GM12878 (cell line): ENCODE results near the gene UQCC2. TPM values are rescaled to one million over a fixed set of nuclear protein-coding genes. Genes with fewer than 3 reads are reported as not detected.

ENCODE experiments used
- ATAC-seq: fragments of 200-7000 bp; cut with Tn5 transposase; 3 replicates; pipeline ENCODE4 v1.9.1; 2020; ENCODE audit warnings: mild to moderate bottlenecking, moderate library complexity
- BruUV-seq: library from RNA; stranded (reverse); fragments of 400-500 nt; replicated peaks from 2 replicates; lab custom pipeline; 2021; lab: Mats Ljungman, UMichigan
- CTCF ChIA-PET: fragments of 300-600 bp; sonication (Branson Sonifier 250); formaldehyde crosslinking; extraction: SDS; loops from one replicate; lab custom pipeline; 2021; ENCODE audit warnings: inconsistent platforms; lab: Yijun Ruan, JAX
- POLR2A ChIA-PET: fragments of 350-600 bp; formaldehyde crosslinking; extraction: SDS; loops from one replicate; lab custom pipeline; 2021; ENCODE audit warnings: inconsistent platforms; lab: Charles Lee
- RAD21 ChIA-PET: fragments of 300-600 bp; sonication (Branson Sonifier 250); formaldehyde crosslinking; loops from one replicate; lab custom pipeline; 2023; ENCODE audit warnings: antibody characterized with exemption; ENCODE audit not compliant: unreplicated experiment; lab: Charles Lee
- SMC1A ChIA-PET: fragments of 300-600 bp; sonication (Branson Sonifier 250); formaldehyde crosslinking; loops from one replicate; lab custom pipeline; 2023; ENCODE audit not compliant: unreplicated experiment, uncharacterized antibody; lab: Charles Lee
- DNase-seq: peaks from one replicate; pipeline ENCODE4 v3.0.0-alpha.2; 2011; ENCODE audit warnings: low read depth, low spot score
- FAIRE-seq: peaks from 3 replicates; lab custom pipeline; 2011; peaks lifted over from hg19 to GRCh38; lab: Jason Lieb, UNC
- H2AFZ ChIP-seq: 2 replicates; pipeline ENCODE4 v1.6.0; 2011; ENCODE audit warnings: low read depth, low read length, control low read depth; ENCODE audit not compliant: control insufficient read depth
- H3K27ac ChIP-seq: 2 replicates; pipeline ENCODE4 v1.5.1; 2011; ENCODE audit warnings: control low read depth; ENCODE audit not compliant: control insufficient read depth, insufficient read depth
- H3K27me3 ChIP-seq, 2 experiments: replicated peaks in 1 of 2; 2 replicates each; pipeline versions ENCODE4 v1.6.0 to v1.6.1; 2011; ENCODE audit warnings: low read length in 1 of 2; ENCODE audit not compliant: control insufficient read depth in 2 of 2, insufficient read depth in 2 of 2
- H3K36me3 ChIP-seq, 2 experiments: 2 replicates each; pipeline ENCODE4 v1.5.1; 2011; ENCODE audit warnings: low read length in 1 of 2; ENCODE audit not compliant: control insufficient read depth in 2 of 2, insufficient read depth in 2 of 2
- H3K4me1 ChIP-seq: 2 replicates; pipeline ENCODE4 v1.6.1; 2011; ENCODE audit warnings: mild to moderate bottlenecking, low read length, moderate library complexity, mixed read lengths; ENCODE audit not compliant: control insufficient read depth, insufficient read depth
- H3K4me2 ChIP-seq: 2 replicates; pipeline ENCODE4 v1.6.0; 2011; ENCODE audit warnings: control low read depth; ENCODE audit not compliant: control insufficient read depth, insufficient read depth
- H3K4me3 ChIP-seq: fragments of 200-600 bp; sonication (generic); 2 replicates; pipeline ENCODE4 v1.5.1; 2016
- H3K79me2 ChIP-seq: 2 replicates; pipeline ENCODE4 v1.6.0; 2011; ENCODE audit warnings: low read length; ENCODE audit not compliant: control insufficient read depth, insufficient read depth
- H3K9ac ChIP-seq: 2 replicates; pipeline ENCODE4 v1.8.0; 2011; ENCODE audit warnings: low read length, control low read depth, mixed read lengths; ENCODE audit not compliant: control insufficient read depth, insufficient read depth
- H3K9me3 ChIP-seq: replicated peaks from 3 replicates; pipeline ENCODE4 v1.5.1; 2011; ENCODE audit warnings: mild to moderate bottlenecking, low read length; ENCODE audit not compliant: control insufficient read depth, insufficient read depth
- H4K20me1 ChIP-seq: 2 replicates; pipeline ENCODE4 v1.6.0; 2011; ENCODE audit not compliant: control insufficient read depth, insufficient read depth
- FOS ChIP-seq: IDR thresholded peaks from 3 replicates; pipeline ENCODE4 v1.6.1; 2011; ENCODE audit warnings: borderline replicate concordance; ENCODE audit not compliant: insufficient read length; ENCODE audit errors: extremely low read depth
- POLR2A ChIP-seq: IDR thresholded peaks from 2 replicates; pipeline ENCODE4 v1.6.1; 2011; ENCODE audit warnings: low read depth, mild to moderate bottlenecking, low read length
- ZNF207 ChIP-seq: fragments of 450-650 bp; IDR thresholded peaks from 2 replicates; pipeline ENCODE4 v1.6.1; 2014; ENCODE audit warnings: antibody characterized with exemption, mild to moderate bottlenecking, borderline replicate concordance
- WGBS: methylation state at CpG from one replicate; pipeline ENCODE4 v1.1.6; 2016; ENCODE audit warnings: low lambda C conversion rate; ENCODE audit not compliant: insufficient replicate concordance, insufficient coverage; ENCODE audit errors: missing lambda C conversion rate; 5-methylcytosine and 5-hydroxymethylcytosine counted together
- in situ Hi-C: fragments of 300-500 bp; cut with MboI; formaldehyde crosslinking; loops from 9 replicates; pipeline ENCODE4 v1.14.3; 2018; ENCODE audit warnings: mixed read lengths
- intact Hi-C: fragments of 100-400 bp; cut with micrococcal nuclease; formaldehyde crosslinking; loops from one replicate; pipeline ENCODE4 v1.14.2; 2022; ENCODE audit not compliant: unreplicated experiment
- polyA plus RNA-seq, 11 experiments: library from polyadenylated mRNA; depleted of rRNA in 4 of 11; unstranded in 6 of 11; stranded (reverse) in 5 of 11; fragments of >200 nt; fragmentation: Nextera tagmentation in 4 of 11; fragmentation: Illumina TruSeq in 1 of 11; extraction: Ambion mirVana in 4 of 11; extraction: Trizol in 1 of 11; gene quantifications; 1 replicate in 1 of 11; 2 replicates in 10 of 11; pipeline versions ENCODE4 v1.2.1 to v1.2.3, GENCODE V29; 2011 to 2016; ENCODE audit warnings: inconsistent platforms in 2 of 11, missing spikeins in 2 of 11, low read depth in 1 of 11
- total RNA-seq, 4 experiments: library from RNA; depleted of rRNA in 3 of 4; stranded (reverse); fragments of >200 nt in 3 of 4; fragmentation: Illumina TruSeq in 1 of 4; extraction: Trizol in 1 of 4; gene quantifications; 2 replicates each; pipeline versions ENCODE4 v1.2.1 to v1.2.3, GENCODE V29; 2013 to 2021
- TF ChIP-seq, protein P1 (sequence below): IDR thresholded peaks from 2 replicates; pipeline ENCODE4 v1.6.1; 2011; ENCODE audit warnings: borderline replicate concordance, low read depth, mild to moderate bottlenecking, moderate library complexity, low read length; ENCODE audit not compliant: insufficient read depth, poor library complexity, severe bottlenecking
- TF ChIP-seq, protein P2 (sequence below): fragments of 450-650 bp; conservative IDR thresholded peaks from 2 replicates; pipeline ENCODE4 v1.6.1; 2017; ENCODE audit warnings: mild to moderate bottlenecking, moderate library complexity
- TF ChIP-seq, protein P3 (sequence below): fragments of 450-650 bp; formaldehyde crosslinking; IDR thresholded peaks from 2 replicates; pipeline ENCODE4 v1.4.0; 2020; ENCODE audit warnings: mild to moderate bottlenecking, moderate library complexity

Gene UQCC2
- total and polyA plus RNA-seq, 10 of the 15 experiments (the other 5 are each of a cell fraction or from before 2014, with no cell fraction given) = 40.6 to 478 (median 71.2) TPM

DNA sequence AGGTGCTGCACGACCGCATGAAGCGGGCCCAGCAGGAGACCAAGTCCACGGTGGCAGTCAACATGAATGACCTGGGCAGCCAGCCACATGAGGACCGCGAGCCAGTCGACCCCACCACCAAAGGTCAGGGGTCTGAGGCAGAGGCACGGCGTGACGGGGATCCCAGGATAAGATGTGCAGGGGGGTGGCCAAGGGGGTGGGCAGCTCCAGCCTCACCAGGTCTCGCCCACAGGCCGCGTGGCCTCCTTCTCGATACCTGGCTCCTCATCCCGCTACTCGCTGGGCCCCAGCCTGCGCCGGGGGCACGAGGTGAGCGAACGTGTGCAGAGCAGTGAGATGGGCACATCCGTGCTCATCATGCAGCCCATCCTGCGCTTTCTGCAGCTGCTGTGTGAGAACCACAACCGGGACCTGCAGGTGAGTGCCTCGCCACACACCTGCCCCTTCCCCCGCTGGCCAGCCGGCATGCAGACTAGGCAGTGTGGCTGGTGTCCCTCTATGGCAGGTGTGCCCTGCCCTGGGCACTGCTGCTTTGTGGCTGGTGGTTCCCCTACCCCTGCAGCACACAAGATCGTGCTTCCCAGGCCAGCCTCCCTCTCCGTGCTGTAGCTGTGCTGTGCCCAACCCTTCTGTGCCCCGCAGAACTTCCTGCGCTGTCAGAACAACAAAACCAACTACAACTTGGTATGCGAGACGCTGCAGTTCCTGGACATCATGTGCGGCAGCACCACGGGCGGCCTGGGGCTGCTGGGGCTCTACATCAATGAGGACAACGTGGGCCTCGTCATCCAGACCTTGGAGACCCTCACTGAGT lies 25.9 kb downstream of the UQCC2 start:
- no peaks in the 10 kb centered on the region for H3K27me3 ChIP-seq
- H3K4me2 ChIP-seq = no peak overlapping the region
- DNase-seq (no peak), ATAC-seq (no peak), FAIRE-seq (no peak)
- H3K27ac ChIP-seq = no peak overlapping the region
- H3K4me3 ChIP-seq = no peak overlapping the region
- TSS peak; percentile 49 for BruUV-seq
- H4K20me1 ChIP-seq = no peaks in the 10 kb centered on the region
- RAD21 ChIA-PET = no interaction called here
- SMC1A ChIA-PET = interaction anchor here (1.0 kb wide), 1 partner anchor 58 kb away, joined by 3 read pairs; no protein-coding TSS in a partner anchor
- H3K36me3 ChIP-seq = peaks cover 7 to 49% of the 10 kb centered on the region in 2 experiments; a peak in 3 of 4 replicates
- in situ Hi-C loops = no loop called here
- H3K9ac ChIP-seq = no peak overlapping the region
- H3K4me1 ChIP-seq = no peaks in the 10 kb centered on the region
- 94% methylated on average over 37 of the region's 38 CpGs for WGBS
- H2AFZ ChIP-seq = no peak overlapping the region
- intact Hi-C loops = no loop called here
- TF ChIP-seq, protein P1, sequence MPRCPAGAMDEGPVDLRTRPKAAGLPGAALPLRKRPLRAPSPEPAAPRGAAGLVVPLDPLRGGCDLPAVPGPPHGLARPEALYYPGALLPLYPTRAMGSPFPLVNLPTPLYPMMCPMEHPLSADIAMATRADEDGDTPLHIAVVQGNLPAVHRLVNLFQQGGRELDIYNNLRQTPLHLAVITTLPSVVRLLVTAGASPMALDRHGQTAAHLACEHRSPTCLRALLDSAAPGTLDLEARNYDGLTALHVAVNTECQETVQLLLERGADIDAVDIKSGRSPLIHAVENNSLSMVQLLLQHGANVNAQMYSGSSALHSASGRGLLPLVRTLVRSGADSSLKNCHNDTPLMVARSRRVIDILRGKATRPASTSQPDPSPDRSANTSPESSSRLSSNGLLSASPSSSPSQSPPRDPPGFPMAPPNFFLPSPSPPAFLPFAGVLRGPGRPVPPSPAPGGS = peak; percentile 51
- TF ChIP-seq ZNF207 (no peak), POLR2A (peak; percentile 35; the same call in 1 of the 2 replicates)
- POLR2A ChIA-PET = no interaction called here
- CTCF ChIA-PET = no interaction called here
- no peaks in the 10 kb centered on the region for H3K9me3 ChIP-seq
- no peaks in the 10 kb centered on the region for H3K79me2 ChIP-seq

DNA sequence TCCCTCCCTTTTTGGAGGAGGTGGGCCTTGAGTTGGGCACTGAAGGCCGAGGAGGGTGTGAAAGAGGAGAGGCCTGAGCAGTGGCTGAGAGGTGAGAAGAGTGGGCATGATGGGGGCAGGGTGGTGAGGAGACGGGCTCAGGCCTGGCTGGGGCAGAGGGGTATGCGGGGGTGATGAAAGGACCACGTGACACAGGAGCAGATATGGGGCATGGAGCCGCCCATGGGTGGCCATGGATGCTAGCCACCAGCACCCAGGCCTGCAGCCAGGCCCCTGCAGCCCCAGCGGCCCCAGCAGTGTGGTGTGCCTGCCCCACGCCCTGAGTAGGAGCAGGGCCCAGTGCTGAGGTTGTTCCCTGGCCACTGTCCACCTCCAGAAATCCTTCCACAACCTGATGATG lies 26.5 kb downstream of the UQCC2 start:
- POLR2A ChIA-PET = no interaction called here

More for the DNA sequence above, 26.5 kb downstream of the UQCC2 start:
- Histone ChIP-seq H4K20me1 (no peaks in the 10 kb centered on the region), H3K79me2 (no peaks in the 10 kb centered on the region), H3K36me3 (peaks cover 7 to 54% of the 10 kb centered on the region in 2 experiments; a peak in 3 of 4 replicates), H3K4me3 (no peak overlapping the region), H3K27ac (no peak overlapping the region), H3K27me3 (no peaks in the 10 kb centered on the region), H3K9ac (no peak overlapping the region), H3K4me2 (no peak overlapping the region), H3K4me1 (no peaks in the 10 kb centered on the region), H3K9me3 (no peaks in the 10 kb centered on the region), H2AFZ (no peak overlapping the region)
- 100% methylated on average over 7 of the region's 7 CpGs for WGBS
- ChIA-PET RAD21 (no interaction called here), SMC1A (no interaction called here), CTCF (no interaction called here)
- TF ChIP-seq FOS = no peak
- TF ChIP-seq, protein P2, sequence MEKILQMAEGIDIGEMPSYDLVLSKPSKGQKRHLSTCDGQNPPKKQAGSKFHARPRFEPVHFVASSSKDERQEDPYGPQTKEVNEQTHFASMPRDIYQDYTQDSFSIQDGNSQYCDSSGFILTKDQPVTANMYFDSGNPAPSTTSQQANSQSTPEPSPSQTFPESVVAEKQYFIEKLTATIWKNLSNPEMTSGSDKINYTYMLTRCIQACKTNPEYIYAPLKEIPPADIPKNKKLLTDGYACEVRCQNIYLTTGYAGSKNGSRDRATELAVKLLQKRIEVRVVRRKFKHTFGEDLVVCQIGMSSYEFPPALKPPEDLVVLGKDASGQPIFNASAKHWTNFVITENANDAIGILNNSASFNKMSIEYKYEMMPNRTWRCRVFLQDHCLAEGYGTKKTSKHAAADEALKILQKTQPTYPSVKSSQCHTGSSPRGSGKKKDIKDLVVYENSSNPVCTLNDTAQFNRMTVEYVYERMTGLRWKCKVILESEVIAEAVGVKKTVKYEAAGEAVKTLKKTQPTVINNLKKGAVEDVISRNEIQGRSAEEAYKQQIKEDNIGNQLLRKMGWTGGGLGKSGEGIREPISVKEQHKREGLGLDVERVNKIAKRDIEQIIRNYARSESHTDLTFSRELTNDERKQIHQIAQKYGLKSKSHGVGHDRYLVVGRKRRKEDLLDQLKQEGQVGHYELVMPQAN = no peak
- TF ChIP-seq, protein P3, sequence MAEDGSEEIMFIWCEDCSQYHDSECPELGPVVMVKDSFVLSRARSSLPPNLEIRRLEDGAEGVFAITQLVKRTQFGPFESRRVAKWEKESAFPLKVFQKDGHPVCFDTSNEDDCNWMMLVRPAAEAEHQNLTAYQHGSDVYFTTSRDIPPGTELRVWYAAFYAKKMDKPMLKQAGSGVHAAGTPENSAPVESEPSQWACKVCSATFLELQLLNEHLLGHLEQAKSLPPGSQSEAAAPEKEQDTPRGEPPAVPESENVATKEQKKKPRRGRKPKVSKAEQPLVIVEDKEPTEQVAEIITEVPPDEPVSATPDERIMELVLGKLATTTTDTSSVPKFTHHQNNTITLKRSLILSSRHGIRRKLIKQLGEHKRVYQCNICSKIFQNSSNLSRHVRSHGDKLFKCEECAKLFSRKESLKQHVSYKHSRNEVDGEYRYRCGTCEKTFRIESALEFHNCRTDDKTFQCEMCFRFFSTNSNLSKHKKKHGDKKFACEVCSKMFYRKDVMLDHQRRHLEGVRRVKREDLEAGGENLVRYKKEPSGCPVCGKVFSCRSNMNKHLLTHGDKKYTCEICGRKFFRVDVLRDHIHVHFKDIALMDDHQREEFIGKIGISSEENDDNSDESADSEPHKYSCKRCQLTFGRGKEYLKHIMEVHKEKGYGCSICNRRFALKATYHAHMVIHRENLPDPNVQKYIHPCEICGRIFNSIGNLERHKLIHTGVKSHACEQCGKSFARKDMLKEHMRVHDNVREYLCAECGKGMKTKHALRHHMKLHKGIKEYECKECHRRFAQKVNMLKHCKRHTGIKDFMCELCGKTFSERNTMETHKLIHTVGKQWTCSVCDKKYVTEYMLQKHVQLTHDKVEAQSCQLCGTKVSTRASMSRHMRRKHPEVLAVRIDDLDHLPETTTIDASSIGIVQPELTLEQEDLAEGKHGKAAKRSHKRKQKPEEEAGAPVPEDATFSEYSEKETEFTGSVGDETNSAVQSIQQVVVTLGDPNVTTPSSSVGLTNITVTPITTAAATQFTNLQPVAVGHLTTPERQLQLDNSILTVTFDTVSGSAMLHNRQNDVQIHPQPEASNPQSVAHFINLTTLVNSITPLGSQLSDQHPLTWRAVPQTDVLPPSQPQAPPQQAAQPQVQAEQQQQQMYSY (CRISPR knock-in tag) = no peak
- no TSS peak for BruUV-seq
- FAIRE-seq (no peak), DNase-seq (no peak), ATAC-seq (no peak)
- intact Hi-C loops (no loop called here), in situ Hi-C loops (no loop called here)
